Memory B cell (primary cell): ENCODE measurements around the gene ADM2.

Experiments used
- ATAC-seq: fragments of 150-1000 bp; cut with Tn5 transposase; 2 replicates; pipeline ENCODE4 v1.10.0; 2021; ENCODE audit warnings: low read depth, mild to moderate bottlenecking, moderate library complexity
- DNase-seq, 2 donors: peaks; one replicate each; pipeline ENCODE4 v3.0.0; 2022; ENCODE audit warnings: low spot score in 2 of 2
- H3K27ac Mint-ChIP-seq: one replicate; pipeline ENCODE4 v1.8.0; 2022; ENCODE audit warnings: mild to moderate bottlenecking, moderate library complexity, mixed read lengths
- H3K27me3 Mint-ChIP-seq: one replicate; pipeline ENCODE4 v1.8.0; 2022; ENCODE audit warnings: mixed read lengths
- H3K36me3 Mint-ChIP-seq: one replicate; pipeline ENCODE4 v1.8.0; 2022; ENCODE audit warnings: mild to moderate bottlenecking, mixed read lengths
- H3K4me1 Mint-ChIP-seq: one replicate; pipeline ENCODE4 v1.8.0; 2022; ENCODE audit warnings: mixed read lengths
- H3K4me3 Mint-ChIP-seq: one replicate; pipeline ENCODE4 v1.8.0; 2022; ENCODE audit warnings: mild to moderate bottlenecking, moderate library complexity, mixed read lengths
- H3K9me3 Mint-ChIP-seq: one replicate; pipeline ENCODE4 v1.8.0; 2022; ENCODE audit warnings: mixed read lengths

ADM2 gene

GRCh38 chr22:50440544-50441249 lies 40.6 kb upstream of the ADM2 start:
- Mint-ChIP-seq H3K4me1 (peaks cover 4% of the 10 kb centered on the region), H3K9me3 (no peaks in the 10 kb centered on the region), H3K36me3 (no peaks in the 10 kb centered on the region), H3K4me3 (no peak overlapping the region), H3K27me3 (no peaks in the 10 kb centered on the region), H3K27ac (peak overlapping the region; percentile 75)
- ATAC-seq = no peak
- no peak for DNase-seq

- H3K27ac Mint-ChIP-seq = peak overlapping the region; percentile 75
- ATAC-seq = no peak
- no peak for DNase-seq
- no peaks in the 10 kb centered on the region for H3K36me3 Mint-ChIP-seq
- H3K9me3 Mint-ChIP-seq = no peaks in the 10 kb centered on the region
- H3K4me3 Mint-ChIP-seq = no peak overlapping the region
- H3K4me1 Mint-ChIP-seq = peaks cover 7% of the 10 kb centered on the region
- no peaks in the 10 kb centered on the region for H3K27me3 Mint-ChIP-seq
Observed at GRCh38 chr22:50441428-50441993, 39.8 kb upstream of the ADM2 start.

GRCh38 chr22:50443197-50443596 lies 38.1 kb upstream of the ADM2 start:
- no peaks in the 10 kb centered on the region for H3K27me3 Mint-ChIP-seq
- H3K36me3 Mint-ChIP-seq = peaks cover 2% of the 10 kb centered on the region
- no peak for DNase-seq
- H3K4me3 Mint-ChIP-seq = no peak overlapping the region
- H3K4me1 Mint-ChIP-seq = peaks cover 7% of the 10 kb centered on the region
- peak overlapping the region; percentile 20 for H3K27ac Mint-ChIP-seq
- no peaks in the 10 kb centered on the region for H3K9me3 Mint-ChIP-seq
- ATAC-seq = no peak

GRCh38 chr22:50443801-50444625 lies 37.3 kb upstream of the ADM2 start:
- H3K36me3 Mint-ChIP-seq = peaks cover 5% of the 10 kb centered on the region
- H3K4me3 Mint-ChIP-seq = no peak overlapping the region
- DNase-seq (no peak), ATAC-seq (no peak)
- no peaks in the 10 kb centered on the region for H3K9me3 Mint-ChIP-seq
- peaks cover 10% of the 10 kb centered on the region for H3K4me1 Mint-ChIP-seq
- no peaks in the 10 kb centered on the region for H3K27me3 Mint-ChIP-seq
- no peak overlapping the region for H3K27ac Mint-ChIP-seq

- Mint-ChIP-seq H3K27me3 (no peaks in the 10 kb centered on the region), H3K4me1 (peaks cover 12% of the 10 kb centered on the region), H3K27ac (peak overlapping the region; percentile 85), H3K4me3 (no peak overlapping the region), H3K36me3 (peaks cover 7% of the 10 kb centered on the region), H3K9me3 (no peaks in the 10 kb centered on the region)
- DNase-seq (no peak), ATAC-seq (no peak)
Observed at GRCh38 chr22:50444663-50445062, 36.7 kb upstream of the ADM2 start.

- H3K4me1 Mint-ChIP-seq = peaks cover 15% of the 10 kb centered on the region
- ATAC-seq (peak; percentile 36), DNase-seq (no peak)
- H3K27ac Mint-ChIP-seq = peak overlapping the region; percentile 85
- H3K27me3 Mint-ChIP-seq = no peaks in the 10 kb centered on the region
- H3K36me3 Mint-ChIP-seq = peaks cover 9% of the 10 kb centered on the region
- H3K4me3 Mint-ChIP-seq = no peak overlapping the region
- no peaks in the 10 kb centered on the region for H3K9me3 Mint-ChIP-seq
Observed at GRCh38 chr22:50445071-50445879, 36.1 kb upstream of the ADM2 start.

GRCh38 chr22:50445880-50446707 lies 35.2 kb upstream of the ADM2 start:
- H3K4me1 Mint-ChIP-seq = peaks cover 15% of the 10 kb centered on the region
- DNase-seq (no peak), ATAC-seq (no peak)
- H3K27me3 Mint-ChIP-seq = no peaks in the 10 kb centered on the region
- H3K4me3 Mint-ChIP-seq = no peak overlapping the region
- H3K9me3 Mint-ChIP-seq = no peaks in the 10 kb centered on the region
- peak overlapping the region; percentile 85 for H3K27ac Mint-ChIP-seq
- peaks cover 9% of the 10 kb centered on the region for H3K36me3 Mint-ChIP-seq

- DNase-seq (no peak), ATAC-seq (no peak)
- Mint-ChIP-seq H3K4me1 (peaks cover 15% of the 10 kb centered on the region), H3K27ac (no peak overlapping the region), H3K4me3 (no peak overlapping the region), H3K9me3 (no peaks in the 10 kb centered on the region), H3K27me3 (no peaks in the 10 kb centered on the region), H3K36me3 (peaks cover 9% of the 10 kb centered on the region)
Observed at GRCh38 chr22:50446708-50447575, 34.4 kb upstream of the ADM2 start.

- Mint-ChIP-seq H3K4me1 (peaks cover 15% of the 10 kb centered on the region), H3K36me3 (peaks cover 9% of the 10 kb centered on the region), H3K27ac (no peak overlapping the region), H3K4me3 (no peak overlapping the region), H3K27me3 (no peaks in the 10 kb centered on the region), H3K9me3 (no peaks in the 10 kb centered on the region)
- DNase-seq (no peak), ATAC-seq (no peak)
Observed at GRCh38 chr22:50447576-50448551, 33.5 kb upstream of the ADM2 start.

GRCh38 chr22:50452649-50453048 lies 28.7 kb upstream of the ADM2 start:
- Mint-ChIP-seq H3K9me3 (no peaks in the 10 kb centered on the region), H3K36me3 (peaks cover 22% of the 10 kb centered on the region), H3K4me1 (peaks cover 10% of the 10 kb centered on the region), H3K27me3 (no peaks in the 10 kb centered on the region), H3K4me3 (no peak overlapping the region), H3K27ac (peak overlapping the region; percentile 72)
- ATAC-seq (no peak), DNase-seq (no peak)

GRCh38 chr22:50454556-50455075 lies 26.7 kb upstream of the ADM2 start:
- no peak for ATAC-seq
- H3K9me3 Mint-ChIP-seq = no peaks in the 10 kb centered on the region
- DNase-seq = no peak
- peaks cover 5% of the 10 kb centered on the region for H3K4me1 Mint-ChIP-seq
- H3K4me3 Mint-ChIP-seq = no peak overlapping the region
- H3K27ac Mint-ChIP-seq = no peak overlapping the region
- peaks cover 21% of the 10 kb centered on the region for H3K36me3 Mint-ChIP-seq
- no peaks in the 10 kb centered on the region for H3K27me3 Mint-ChIP-seq
